Neural progenitor cell (in vitro differentiated cells): ENCODE measurements around the gene TMEM238. TPM values are rescaled to one million over a fixed set of nuclear protein-coding genes. Genes with fewer than 3 reads are reported as not detected.

Experiments used
- DNase-seq: peaks from one replicate; pipeline ENCODE4 v3.0.0-alpha.2; 2016; ENCODE audit warnings: low spot score
- H2AFZ ChIP-seq: fragments of 200-600 bp; sonication (generic); replicated peaks from 2 replicates; pipeline ENCODE4 v1.6.1; 2016; ENCODE audit warnings: antibody characterized with exemption
- H3F3A ChIP-seq: fragments of 200-600 bp; sonication (generic); 2 replicates; pipeline ENCODE4 v1.6.1; 2016; ENCODE audit warnings: antibody characterized with exemption, low read depth
- H3K27ac ChIP-seq: fragments of 200-600 bp; sonication (generic); 2 replicates; pipeline ENCODE4 v1.5.1; 2016; ENCODE audit warnings: mild to moderate bottlenecking
- H3K27me3 ChIP-seq: fragments of 200-600 bp; sonication (generic); 2 replicates; pipeline ENCODE4 v1.6.1; 2016; ENCODE audit warnings: mild to moderate bottlenecking, moderate library complexity
- H3K36me3 ChIP-seq: fragments of 200-600 bp; sonication (generic); 2 replicates; pipeline ENCODE4 v1.5.1; 2016
- H3K4me1 ChIP-seq: fragments of 200-600 bp; sonication (generic); 2 replicates; pipeline ENCODE4 v1.6.1; 2016; ENCODE audit warnings: mixed run types
- H3K4me2 ChIP-seq: fragments of 200-600 bp; sonication (generic); 2 replicates; pipeline ENCODE4 v1.6.1; 2016
- H3K4me3 ChIP-seq: fragments of 200-600 bp; sonication (generic); 2 replicates; pipeline ENCODE4 v1.5.1; 2016
- H3K79me2 ChIP-seq: fragments of 200-600 bp; sonication (generic); 2 replicates; pipeline ENCODE4 v1.6.1; 2016; ENCODE audit warnings: low read depth
- H3K9ac ChIP-seq: fragments of 200-600 bp; sonication (generic); 2 replicates; pipeline ENCODE4 v1.6.1; 2016
- H3K9me3 ChIP-seq: fragments of 200-600 bp; sonication (generic); 2 replicates; pipeline ENCODE4 v1.5.1; 2016; ENCODE audit warnings: low read depth
- H4K20me1 ChIP-seq: fragments of 200-600 bp; sonication (generic); 2 replicates; pipeline ENCODE4 v1.6.1; 2016; ENCODE audit warnings: low read depth
- H3K27ac Mint-ChIP-seq: 3 replicates; pipeline ENCODE4 v1.8.0; 2021; ENCODE audit warnings: mixed read lengths
- H3K27me3 Mint-ChIP-seq: 2 replicates; pipeline ENCODE4 v1.8.0; 2022; ENCODE audit warnings: low read depth, mild to moderate bottlenecking, inconsistent platforms, moderate library complexity, mixed read lengths; ENCODE audit not compliant: insufficient read depth
- H3K36me3 Mint-ChIP-seq: 3 replicates; pipeline ENCODE4 v1.8.0; 2021; ENCODE audit warnings: mixed read lengths
- H3K4me1 Mint-ChIP-seq: 3 replicates; pipeline ENCODE4 v1.8.0; 2021; ENCODE audit warnings: mixed read lengths
- H3K4me3 Mint-ChIP-seq: 3 replicates; pipeline ENCODE4 v1.8.0; 2021; ENCODE audit warnings: mild to moderate bottlenecking, moderate library complexity, mixed read lengths
- H3K9me3 Mint-ChIP-seq: 3 replicates; pipeline ENCODE4 v1.8.0; 2020; ENCODE audit warnings: mixed read lengths
- EZH2 ChIP-seq: fragments of 200-600 bp; sonication (generic); IDR thresholded peaks from 2 replicates; pipeline ENCODE4 v1.6.1; 2017; ENCODE audit warnings: antibody characterized with exemption, mild to moderate bottlenecking, moderate library complexity
- EZH2phosphoT487 ChIP-seq: fragments of 200-600 bp; sonication (generic); IDR thresholded peaks from 2 replicates; pipeline ENCODE4 v1.6.1; 2017; ENCODE audit warnings: antibody characterized with exemption
- total RNA-seq: library from RNA; depleted of rRNA; stranded (reverse); fragments of >200 nt; gene quantifications from 2 replicates; pipeline ENCODE4 v1.2.3, GENCODE V29; 2015; ENCODE audit warnings: low replicate concordance
- TF ChIP-seq, protein P1 (sequence below): fragments of 200-600 bp; sonication (generic); IDR thresholded peaks from 2 replicates; pipeline ENCODE4 v1.5.1; 2017; ENCODE audit warnings: antibody characterized with exemption, mild to moderate bottlenecking

The TMEM238 gene
- total RNA-seq, 1 donor from 2014 or later = not detected

DNA sequence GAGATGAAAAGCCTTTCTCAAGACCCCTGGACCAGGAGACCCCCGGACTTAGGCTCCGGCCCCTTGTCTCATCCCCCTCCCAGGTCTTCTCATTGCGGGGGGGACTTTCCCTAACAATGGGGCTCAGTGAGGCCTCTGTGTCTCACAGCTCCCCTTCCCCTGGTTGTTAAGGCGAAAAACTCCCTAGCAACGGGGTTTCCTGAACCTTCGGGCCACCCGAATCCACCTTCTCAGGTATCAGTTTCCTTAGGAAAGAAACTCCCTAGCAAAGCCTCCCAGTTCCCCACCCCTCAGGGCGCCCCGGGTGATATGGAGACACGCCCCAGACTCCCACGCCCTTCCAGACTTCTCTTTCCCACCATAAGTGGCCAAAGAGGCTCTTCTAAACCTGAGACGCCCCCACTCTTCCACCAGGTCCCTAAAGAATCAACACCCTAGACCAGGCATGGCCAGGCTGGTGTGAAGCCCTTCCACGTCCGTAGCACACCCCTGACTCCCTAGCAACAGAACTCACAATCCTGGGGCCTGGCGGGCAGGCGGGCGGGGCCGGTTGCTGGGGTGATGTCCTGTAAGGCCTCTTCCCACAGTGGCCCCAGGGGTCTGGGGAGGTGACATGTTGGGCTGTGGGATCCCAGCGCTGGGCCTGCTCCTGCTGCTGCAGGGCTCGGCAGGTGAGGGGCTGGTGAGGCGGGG is 7.7 kb downstream of the TMEM238 start, which contains the start of gene TMEM190:
TSS of gene TMEM190 (plus strand) at position 586 of the 693 bp plus-strand sequence. CDS start at position 614, 28 bp downstream.
- peak within 1 kb of the TSS; percentile 84 for H3K4me2 ChIP-seq
- H3K4me3 Mint-ChIP-seq = no peak within 1 kb of the TSS
- H3K27me3 Mint-ChIP-seq = peaks cover 25% of the 10 kb centered on the region
- no peak within 1 kb of the TSS for H3K27ac Mint-ChIP-seq
- TF ChIP-seq EZH2phosphoT487 (no peak), EZH2 (peak; percentile 33)
- TF ChIP-seq, protein P1, sequence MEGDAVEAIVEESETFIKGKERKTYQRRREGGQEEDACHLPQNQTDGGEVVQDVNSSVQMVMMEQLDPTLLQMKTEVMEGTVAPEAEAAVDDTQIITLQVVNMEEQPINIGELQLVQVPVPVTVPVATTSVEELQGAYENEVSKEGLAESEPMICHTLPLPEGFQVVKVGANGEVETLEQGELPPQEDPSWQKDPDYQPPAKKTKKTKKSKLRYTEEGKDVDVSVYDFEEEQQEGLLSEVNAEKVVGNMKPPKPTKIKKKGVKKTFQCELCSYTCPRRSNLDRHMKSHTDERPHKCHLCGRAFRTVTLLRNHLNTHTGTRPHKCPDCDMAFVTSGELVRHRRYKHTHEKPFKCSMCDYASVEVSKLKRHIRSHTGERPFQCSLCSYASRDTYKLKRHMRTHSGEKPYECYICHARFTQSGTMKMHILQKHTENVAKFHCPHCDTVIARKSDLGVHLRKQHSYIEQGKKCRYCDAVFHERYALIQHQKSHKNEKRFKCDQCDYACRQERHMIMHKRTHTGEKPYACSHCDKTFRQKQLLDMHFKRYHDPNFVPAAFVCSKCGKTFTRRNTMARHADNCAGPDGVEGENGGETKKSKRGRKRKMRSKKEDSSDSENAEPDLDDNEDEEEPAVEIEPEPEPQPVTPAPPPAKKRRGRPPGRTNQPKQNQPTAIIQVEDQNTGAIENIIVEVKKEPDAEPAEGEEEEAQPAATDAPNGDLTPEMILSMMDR = no peak
- peak within 1 kb of the TSS; percentile 73 for H2AFZ ChIP-seq
- H3K27ac ChIP-seq = no peak within 1 kb of the TSS
- peaks cover 65% of the 10 kb centered on the region for H3K27me3 ChIP-seq
- no peaks in the 10 kb centered on the region for H3K36me3 Mint-ChIP-seq
- peaks cover 24% of the 10 kb centered on the region for H3K4me1 Mint-ChIP-seq
- no peaks in the 10 kb centered on the region for H3K79me2 ChIP-seq
- peak; percentile 46 for DNase-seq
- peak within 1 kb of the TSS; percentile 39 for H3K4me3 ChIP-seq
- H3K9me3 Mint-ChIP-seq = no peaks in the 10 kb centered on the region
- H3K4me1 ChIP-seq = peaks cover 42% of the 10 kb centered on the region
- no peaks in the 10 kb centered on the region for H4K20me1 ChIP-seq
- H3K9ac ChIP-seq = no peak within 1 kb of the TSS
- H3F3A ChIP-seq = peaks cover 30% of the 10 kb centered on the region
- no peaks in the 10 kb centered on the region for H3K36me3 ChIP-seq
- H3K9me3 ChIP-seq = no peaks in the 10 kb centered on the region

DNA sequence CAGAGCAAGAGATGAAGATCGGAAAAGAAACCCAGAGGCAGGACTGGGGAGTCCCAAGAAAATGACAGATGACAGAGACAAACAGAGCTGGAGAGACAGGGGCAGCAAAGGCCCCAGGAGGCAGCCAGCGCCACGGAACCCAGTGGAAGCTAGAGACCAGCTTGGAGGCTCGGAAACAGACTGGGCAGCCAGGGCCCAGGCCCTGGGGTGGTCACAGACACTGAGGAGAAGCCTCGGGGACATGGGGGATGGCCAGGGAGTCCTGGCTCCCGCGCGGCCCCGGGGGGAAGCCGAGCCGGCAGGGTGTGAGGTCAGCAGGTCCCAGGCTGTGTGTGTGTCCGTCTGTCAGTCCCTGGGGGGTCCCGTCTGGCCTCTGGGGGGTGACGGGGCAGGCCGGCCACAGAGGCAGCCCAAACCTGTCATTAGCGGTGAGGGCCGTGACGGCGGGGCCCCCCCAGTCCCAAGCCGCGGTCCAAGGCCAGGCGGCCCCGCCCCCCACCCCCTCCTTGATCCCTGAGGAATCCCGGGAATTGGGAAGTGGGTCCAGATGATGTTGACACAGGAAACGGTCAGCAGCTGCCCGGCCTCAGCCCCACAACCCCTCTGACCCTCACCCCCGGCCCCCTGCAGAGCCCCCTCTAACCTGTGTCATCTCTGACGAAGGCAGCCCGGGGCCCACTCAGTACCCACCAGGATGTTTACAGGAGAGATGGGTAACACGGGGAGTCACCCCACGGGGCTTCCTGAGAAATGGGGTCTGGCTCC is 9.9 kb downstream of the TMEM238 start:
- no peaks in the 10 kb centered on the region for H3K79me2 ChIP-seq
- peaks cover 30% of the 10 kb centered on the region for H3F3A ChIP-seq
- Mint-ChIP-seq H3K27me3 (peaks cover 33% of the 10 kb centered on the region), H3K9me3 (no peaks in the 10 kb centered on the region), H3K4me1 (peaks cover 31% of the 10 kb centered on the region), H3K4me3 (peak overlapping the region; percentile 40), H3K36me3 (no peaks in the 10 kb centered on the region), H3K27ac (peak overlapping the region; percentile 57)
- no peak overlapping the region for H3K27ac ChIP-seq
- TF ChIP-seq EZH2phosphoT487 (no peak), EZH2 (no peak)
- TF ChIP-seq, protein P1 = no peak
- H2AFZ ChIP-seq = no peak overlapping the region
- peaks cover 42% of the 10 kb centered on the region for H3K4me1 ChIP-seq
- no peak overlapping the region for H3K4me3 ChIP-seq
- H3K9me3 ChIP-seq = no peaks in the 10 kb centered on the region
- DNase-seq = peak; percentile 60
- no peak overlapping the region for H3K9ac ChIP-seq
- peak overlapping the region; percentile 54 for H3K4me2 ChIP-seq
- no peaks in the 10 kb centered on the region for H4K20me1 ChIP-seq
- H3K27me3 ChIP-seq = peaks cover 86% of the 10 kb centered on the region
- H3K36me3 ChIP-seq = no peaks in the 10 kb centered on the region

DNA sequence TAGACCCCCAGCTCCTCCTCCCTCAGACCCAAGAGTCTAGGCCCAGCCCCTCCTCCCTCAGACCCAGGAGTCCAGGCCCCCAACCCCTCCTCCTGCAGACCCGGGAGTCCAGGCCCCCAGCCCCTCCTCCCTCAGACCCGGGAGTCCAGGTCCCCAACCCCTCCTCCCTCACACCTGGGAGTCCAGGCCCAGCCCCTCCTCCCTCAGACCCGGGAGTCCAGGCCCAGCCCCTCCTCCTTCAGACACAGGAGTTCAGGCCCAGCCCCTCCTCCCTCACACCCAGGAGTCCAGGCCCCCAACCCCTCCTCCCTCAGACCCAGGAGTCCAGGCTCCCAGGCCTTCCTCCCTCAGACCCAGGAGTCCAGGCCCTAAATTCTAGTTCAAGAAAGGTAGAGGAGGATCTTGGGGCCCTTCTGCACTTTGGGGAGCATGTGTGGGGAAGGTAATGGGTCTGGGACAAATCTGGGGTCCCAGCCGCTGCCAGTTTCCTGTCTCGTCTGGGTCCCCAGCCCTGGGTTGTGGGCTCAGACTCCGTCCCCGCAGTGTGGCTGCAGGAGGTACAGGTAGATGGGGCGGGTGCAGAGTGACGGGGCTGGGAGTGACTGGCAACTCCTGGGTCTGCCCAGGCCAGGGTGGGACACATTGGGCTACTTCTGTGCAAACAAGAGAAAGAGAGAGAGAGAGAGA is 10.6 kb downstream of the TMEM238 start:
- H3K27me3 Mint-ChIP-seq = peaks cover 33% of the 10 kb centered on the region
- H3K4me1 Mint-ChIP-seq = peaks cover 27% of the 10 kb centered on the region
- H3K9me3 Mint-ChIP-seq = no peaks in the 10 kb centered on the region

More for the DNA sequence above, 10.6 kb downstream of the TMEM238 start:
- H3K9me3 ChIP-seq = no peaks in the 10 kb centered on the region
- H3K4me1 ChIP-seq = peaks cover 37% of the 10 kb centered on the region
- DNase-seq = no peak
- H4K20me1 ChIP-seq = no peaks in the 10 kb centered on the region
- no peaks in the 10 kb centered on the region for H3K36me3 Mint-ChIP-seq
- peak overlapping the region; percentile 40 for H3K4me3 Mint-ChIP-seq
- no peak overlapping the region for H2AFZ ChIP-seq
- H3K36me3 ChIP-seq = no peaks in the 10 kb centered on the region
- H3F3A ChIP-seq = peaks cover 34% of the 10 kb centered on the region
- H3K27me3 ChIP-seq = peaks cover 88% of the 10 kb centered on the region
- peak overlapping the region; percentile 57 for H3K27ac Mint-ChIP-seq
- no peak overlapping the region for H3K27ac ChIP-seq
- no peaks in the 10 kb centered on the region for H3K79me2 ChIP-seq
- H3K4me3 ChIP-seq = no peak overlapping the region
- H3K4me2 ChIP-seq = peak overlapping the region; percentile 54
- no peak overlapping the region for H3K9ac ChIP-seq
- TF ChIP-seq EZH2phosphoT487 = no peak
- TF ChIP-seq EZH2 = no peak
- TF ChIP-seq, protein P1 = no peak
